GM13976 (cell line): ENCODE data around the gene SIRPA.

Source experiments
- DNase-seq: peaks from one replicate; pipeline ENCODE4 v3.0.0; 2012; ENCODE audit warnings: low spot score
- CTCF ChIP-seq: IDR thresholded peaks from 2 replicates; pipeline ENCODE4 v1.5.1; 2012; ENCODE audit warnings: borderline replicate concordance, mild to moderate bottlenecking; ENCODE audit not compliant: insufficient read depth; ENCODE audit errors: extremely low read depth, missing control alignments, control extremely low read depth
- in situ Hi-C: fragments of 300-500 bp; cut with MboI; formaldehyde crosslinking; loops from one replicate; pipeline ENCODE4 v1.12.0; 2022; ENCODE audit warnings: low sequenced_read_pairs, mixed read lengths, inconsistent platforms; ENCODE audit not compliant: unreplicated experiment

SIRPA gene

DNA sequence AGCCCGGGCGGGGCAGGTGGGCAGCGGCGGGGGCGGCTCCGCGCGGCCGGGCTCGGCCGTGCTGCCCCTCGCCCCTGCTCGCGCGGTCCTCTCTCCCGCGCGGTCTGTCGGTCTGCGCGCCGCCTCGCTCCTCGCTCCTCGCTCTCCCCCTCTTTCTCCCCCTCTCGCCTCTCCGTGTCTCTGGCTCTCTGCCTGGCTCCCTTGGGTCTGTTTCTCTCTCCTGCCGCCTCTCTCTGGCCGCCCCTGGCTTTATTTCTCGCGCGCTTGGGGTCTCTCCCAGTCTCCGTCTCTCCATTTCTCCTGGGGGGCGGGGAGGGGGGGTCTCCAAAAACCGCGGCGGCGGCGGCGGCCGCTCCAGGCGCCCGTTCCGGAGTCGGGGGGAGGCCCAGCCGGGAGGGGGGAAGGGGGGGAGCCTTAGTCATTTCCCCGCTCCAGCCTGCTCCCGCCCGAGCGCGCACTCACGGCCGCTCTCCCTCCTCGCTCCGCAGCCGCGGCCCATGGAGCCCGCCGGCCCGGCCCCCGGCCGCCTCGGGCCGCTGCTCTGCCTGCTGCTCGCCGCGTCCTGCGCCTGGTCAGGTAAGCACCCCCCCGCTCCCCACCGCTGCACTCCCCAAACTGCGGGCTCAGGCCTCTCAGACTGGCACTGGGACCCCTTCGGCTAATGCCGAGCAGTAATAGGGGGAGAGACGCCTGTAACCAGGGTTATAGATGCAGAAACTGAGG is at the start of gene SIRPA:
Gene SIRPA, plus strand, starts transcription at position 457 of the 723 bp plus-strand sequence. Its CDS starts 41 bp downstream, at position 498.
- DNase-seq = peak; percentile 65
- in situ Hi-C loops = no loop called here
- TF ChIP-seq CTCF = no peak

- DNase-seq = no peak
- in situ Hi-C loops = no loop called here
- no peak for TF ChIP-seq CTCF
Measured at GRCh38 chr20:1845701-1846100, 49.5 kb upstream of the SIRPA start.

DNA sequence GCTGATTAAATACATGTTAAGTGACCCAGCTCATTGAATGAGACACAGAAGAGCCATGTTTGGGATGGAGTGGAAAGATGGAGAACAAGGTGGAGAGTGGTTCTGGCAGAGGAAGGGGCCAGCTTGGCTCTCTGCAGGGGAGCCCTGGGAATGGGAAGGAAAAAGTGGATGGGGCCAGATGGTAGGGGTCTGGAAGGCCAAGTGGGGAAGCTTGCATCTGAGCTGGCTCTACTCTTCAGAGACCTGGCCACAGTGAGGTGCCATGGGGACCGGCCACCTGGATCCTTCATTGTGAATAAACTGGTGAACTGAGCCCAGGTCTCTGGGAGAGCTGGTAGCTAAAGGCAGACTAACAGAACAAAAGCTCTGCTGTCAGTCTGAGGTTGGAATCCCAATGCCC is 48.9 kb upstream of the SIRPA start:
- in situ Hi-C loops = no loop called here
- TF ChIP-seq CTCF = no peak
- DNase-seq = no peak

GRCh38 chr20:1846876-1847275 is 48.3 kb upstream of the SIRPA start:
- no peak for DNase-seq
- no peak for TF ChIP-seq CTCF
- in situ Hi-C loops = no loop called here

DNA sequence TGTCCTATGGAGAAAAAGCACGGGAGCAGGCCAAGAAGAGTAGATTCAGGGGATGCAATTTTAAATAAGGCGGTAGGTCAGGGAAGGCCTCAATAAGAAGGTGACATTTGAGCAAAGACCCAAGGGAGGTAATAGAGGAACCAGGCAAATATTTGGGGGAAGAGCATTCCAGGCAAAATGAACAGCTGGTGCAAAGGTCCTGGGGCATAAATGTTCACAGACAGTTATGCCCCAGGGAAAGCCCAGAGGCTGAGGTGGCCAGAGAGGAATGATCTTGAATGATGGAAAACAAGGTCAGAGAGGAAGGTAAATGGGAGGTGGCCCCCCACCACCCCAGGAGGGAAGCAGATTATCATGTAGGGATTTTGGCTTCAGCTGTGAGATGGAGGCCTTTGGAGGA is 47.4 kb upstream of the SIRPA start:
- in situ Hi-C loops = no loop called here
- no peak for DNase-seq
- no peak for TF ChIP-seq CTCF

- in situ Hi-C loops = no loop called here
- TF ChIP-seq CTCF = no peak
- DNase-seq = no peak
Measured at GRCh38 chr20:1848373-1848772, 46.8 kb upstream of the SIRPA start.

- in situ Hi-C loops = no loop called here
- TF ChIP-seq CTCF = no peak
- no peak for DNase-seq
Measured at GRCh38 chr20:1851396-1851795, 43.8 kb upstream of the SIRPA start.
